HEK293 (cell line): Measurements from ENCODE around the gene ZNF224.

Experiments used
- KLF16 ChIP-seq: fragments of 450-650 bp; formaldehyde crosslinking; IDR thresholded peaks from 2 replicates; pipeline ENCODE4 v1.5.1; 2017; ENCODE audit warnings: missing biosample characterization, missing genetic modification characterization
- ZNF274 ChIP-seq, 2 experiments: fragments of 200-500 bp in 1 of 2; fragments of 450-650 bp in 1 of 2; sonication (Bioruptor generic) in 1 of 2; formaldehyde crosslinking in 1 of 2; IDR thresholded peaks; 2 replicates each; pipeline versions ENCODE4 v1.5.1 to v1.6.1; 2014 to 2016; ENCODE audit warnings: borderline replicate concordance in 1 of 2, inconsistent platforms in 1 of 2, low read length in 1 of 2, missing biosample characterization in 1 of 2, missing genetic modification characterization in 1 of 2
- ZNF76 ChIP-seq: fragments of 450-650 bp; formaldehyde crosslinking; IDR thresholded peaks from 2 replicates; pipeline ENCODE4; 2016; ENCODE audit warnings: low read depth, missing biosample characterization, missing genetic modification characterization, borderline replicate concordance
- TF ChIP-seq, protein P1 (sequence below): fragments of 450-650 bp; formaldehyde crosslinking; IDR thresholded peaks from 2 replicates; pipeline ENCODE4 v1.5.1; 2016; ENCODE audit warnings: missing biosample characterization, missing genetic modification characterization

- TF ChIP-seq, protein P1, sequence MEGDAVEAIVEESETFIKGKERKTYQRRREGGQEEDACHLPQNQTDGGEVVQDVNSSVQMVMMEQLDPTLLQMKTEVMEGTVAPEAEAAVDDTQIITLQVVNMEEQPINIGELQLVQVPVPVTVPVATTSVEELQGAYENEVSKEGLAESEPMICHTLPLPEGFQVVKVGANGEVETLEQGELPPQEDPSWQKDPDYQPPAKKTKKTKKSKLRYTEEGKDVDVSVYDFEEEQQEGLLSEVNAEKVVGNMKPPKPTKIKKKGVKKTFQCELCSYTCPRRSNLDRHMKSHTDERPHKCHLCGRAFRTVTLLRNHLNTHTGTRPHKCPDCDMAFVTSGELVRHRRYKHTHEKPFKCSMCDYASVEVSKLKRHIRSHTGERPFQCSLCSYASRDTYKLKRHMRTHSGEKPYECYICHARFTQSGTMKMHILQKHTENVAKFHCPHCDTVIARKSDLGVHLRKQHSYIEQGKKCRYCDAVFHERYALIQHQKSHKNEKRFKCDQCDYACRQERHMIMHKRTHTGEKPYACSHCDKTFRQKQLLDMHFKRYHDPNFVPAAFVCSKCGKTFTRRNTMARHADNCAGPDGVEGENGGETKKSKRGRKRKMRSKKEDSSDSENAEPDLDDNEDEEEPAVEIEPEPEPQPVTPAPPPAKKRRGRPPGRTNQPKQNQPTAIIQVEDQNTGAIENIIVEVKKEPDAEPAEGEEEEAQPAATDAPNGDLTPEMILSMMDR = peak; percentile 79; the same call in 1 of the 2 replicates
- TF ChIP-seq ZNF76 (tag by site-specific recombination) = peak; percentile 100
- TF ChIP-seq KLF16 = peak; percentile 47; the same call in 1 of the 2 replicates
- no peak for TF ChIP-seq ZNF274 (IDR thresholded peaks at IDR 0.05; ENCODE audit: low read length)
- no peak for TF ChIP-seq ZNF274 (tag by site-specific recombination; IDR thresholded peaks at IDR 0.05; ENCODE audit: borderline replicate concordance)
Measured at GRCh38 chr19:44113138-44113783, 19.1 kb downstream of the ZNF224 start, which contains the start of gene ZNF225.
